Activated T-cell treated with anti-CD3 and anti-CD28 coated beads for 1 hour (primary cell): ENCODE results near the gene CIDEA.

Experiments
- DNase-seq: peaks from one replicate; pipeline ENCODE4 v3.0.0-alpha.2; 2020; ENCODE audit warnings: low read depth

Gene CIDEA

DNA sequence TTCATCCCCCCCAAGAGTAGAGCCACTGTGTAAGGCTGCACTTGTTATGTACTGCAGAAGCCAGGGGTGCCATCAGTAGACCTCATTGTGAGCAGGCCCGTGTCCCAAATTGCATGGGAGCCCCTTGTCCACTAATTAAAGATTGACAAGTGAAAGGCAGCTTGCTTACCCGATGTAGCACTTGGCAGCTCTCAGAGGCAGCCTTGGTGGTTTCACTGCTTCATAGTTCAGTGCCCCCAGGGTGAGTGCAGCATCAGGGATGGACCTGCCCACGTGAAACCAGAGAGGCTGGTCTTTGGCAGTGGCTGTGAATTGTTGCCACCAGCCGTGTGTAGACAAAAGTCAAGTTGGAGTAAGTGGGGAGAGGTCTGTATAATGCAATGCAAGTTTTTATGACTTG is 67.2 kb downstream of the CIDEA start:
- DNase-seq: no peak

DNA sequence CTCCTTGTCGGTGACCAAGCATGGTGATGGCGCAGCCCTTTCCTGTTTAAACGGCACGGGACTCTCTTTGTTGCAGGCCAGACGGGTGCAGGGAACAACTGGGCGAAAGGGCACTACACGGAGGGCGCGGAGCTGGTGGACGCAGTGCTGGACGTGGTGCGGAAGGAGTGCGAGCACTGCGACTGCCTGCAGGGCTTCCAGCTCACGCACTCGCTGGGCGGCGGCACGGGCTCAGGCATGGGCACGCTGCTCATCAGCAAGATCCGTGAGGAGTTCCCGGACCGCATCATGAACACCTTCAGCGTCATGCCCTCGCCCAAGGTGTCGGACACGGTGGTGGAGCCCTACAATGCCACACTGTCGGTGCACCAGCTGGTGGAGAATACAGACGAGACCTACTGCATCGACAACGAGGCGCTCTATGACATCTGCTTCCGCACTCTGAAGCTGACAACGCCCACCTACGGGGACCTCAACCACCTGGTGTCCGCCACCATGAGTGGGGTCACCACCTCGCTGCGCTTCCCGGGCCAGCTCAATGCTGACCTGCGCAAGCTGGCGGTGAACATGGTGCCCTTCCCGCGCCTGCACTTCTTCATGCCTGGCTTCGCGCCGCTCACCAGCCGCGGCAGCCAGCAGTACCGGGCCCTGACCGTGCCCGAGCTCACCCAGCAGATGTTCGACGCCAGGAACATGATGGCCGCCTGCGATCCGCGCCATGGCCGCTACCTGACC is 71.0 kb downstream of the CIDEA start:
- no peak for DNase-seq

GRCh38 chr18:12325726-12326245 is 71.6 kb downstream of the CIDEA start:
- no peak for DNase-seq

DNA sequence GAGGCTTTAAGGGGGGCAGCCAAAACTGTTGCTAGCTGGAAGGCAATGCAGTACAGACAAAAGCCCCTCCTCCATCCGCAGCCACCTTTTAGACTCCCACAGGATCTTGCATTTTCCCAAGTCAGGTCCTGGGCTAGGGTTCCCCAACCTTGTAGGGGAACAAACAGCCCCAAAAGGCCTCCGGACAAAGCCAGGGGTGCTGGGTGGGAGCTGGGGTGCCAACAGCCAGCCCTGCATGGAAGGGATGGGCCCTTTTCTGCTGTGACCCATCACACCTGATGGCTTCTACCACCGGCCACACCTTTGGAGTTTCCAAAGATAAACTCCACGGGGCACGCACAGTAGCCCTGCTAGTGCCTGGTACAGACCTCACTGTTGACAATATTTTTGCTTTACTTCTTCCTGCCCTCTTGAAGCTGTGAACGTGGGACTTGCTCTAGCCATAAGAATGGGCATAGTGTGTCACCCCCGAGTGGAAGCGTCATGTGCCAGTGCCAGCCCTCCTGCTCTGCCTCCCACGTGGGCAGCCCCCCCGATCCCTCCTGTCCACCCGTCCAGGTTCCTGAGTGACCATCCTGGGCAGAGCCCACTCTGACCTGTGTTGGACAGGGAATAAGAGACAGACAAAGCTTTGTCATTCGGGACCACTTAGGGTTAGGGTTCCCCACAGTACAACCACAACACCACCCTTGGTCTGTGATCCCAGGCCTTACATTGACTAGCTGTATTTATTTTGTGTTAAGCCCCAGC is 72.7 kb downstream of the CIDEA start:
- DNase-seq: no peak
